ENCODE data around the gene ERVK3-1. TPM values are rescaled to one million over a fixed set of nuclear protein-coding genes. Genes with fewer than 3 reads are reported as not detected.
"Not testable (repeated sequence)": the region's sequence is repeated elsewhere in the genome, so short reads cannot be mapped to it uniquely, and the experiment has no call there.

The ERVK3-1 gene
- total RNA-seq, 1 donor from 2014 or later: 32.2 TPM

- peak; percentile 35 for DNase-seq (ENCODE audit: low spot score)
Measured at GRCh38 chr19:58346961-58347929, 42.1 kb downstream of the ERVK3-1 start.

- not testable (repeated sequence) for DNase-seq (ENCODE audit: low spot score)
Measured at GRCh38 chr19:58348080-58348479, 42.9 kb downstream of the ERVK3-1 start.

GRCh38 chr19:58349590-58349989 is 44.4 kb downstream of the ERVK3-1 start:
- DNase-seq (ENCODE audit: low spot score): no peak

GRCh38 chr19:58350001-58350861 is 45.1 kb downstream of the ERVK3-1 start:
- no peak for DNase-seq (ENCODE audit: low spot score)

GRCh38 chr19:58350871-58351557 is 45.8 kb downstream of the ERVK3-1 start:
- DNase-seq (ENCODE audit: low spot score): no peak

GRCh38 chr19:58351558-58351878 is 46.3 kb downstream of the ERVK3-1 start:
- no peak for DNase-seq (ENCODE audit: low spot score)

- no peak for DNase-seq (ENCODE audit: low spot score)
Measured at GRCh38 chr19:58351990-58352755, 47.0 kb downstream of the ERVK3-1 start.

GRCh38 chr19:58352760-58353671 is 47.8 kb downstream of the ERVK3-1 start, which contains the start of gene A1BG:
Gene A1BG (minus strand): TSS chr19:58353492. CDS start chr19:58353437, 55 bp downstream.
- no peak for DNase-seq (ENCODE audit: low spot score)

GRCh38 chr19:58353717-58354477 is 48.7 kb downstream of the ERVK3-1 start:
- no peak for DNase-seq (ENCODE audit: low spot score)

GRCh38 chr19:58354478-58355030 is 49.4 kb downstream of the ERVK3-1 start:
- DNase-seq (ENCODE audit: low spot score): no peak

- no peak for DNase-seq (ENCODE audit: low spot score)
Measured at GRCh38 chr19:58355215-58355796, 50.1 kb downstream of the ERVK3-1 start.

- no peak for DNase-seq (ENCODE audit: low spot score)
Measured at GRCh38 chr19:58355908-58356765, 51.0 kb downstream of the ERVK3-1 start.

- no peak for DNase-seq (ENCODE audit: low spot score)
Measured at GRCh38 chr19:58356766-58357480, 51.7 kb downstream of the ERVK3-1 start.

GRCh38 chr19:58357481-58358145 is 52.4 kb downstream of the ERVK3-1 start:
- no peak for DNase-seq (ENCODE audit: low spot score)

- DNase-seq (ENCODE audit: low spot score): no peak
Measured at GRCh38 chr19:58361900-58362271, 56.7 kb downstream of the ERVK3-1 start.

- DNase-seq (ENCODE audit: low spot score): peak; percentile 98
Measured at GRCh38 chr19:58362272-58362994, 57.3 kb downstream of the ERVK3-1 start, which contains the start of gene ZNF497. Gene ZNF497 (minus strand): TSS chr19:58362751. CDS start chr19:58357635, 5,116 bp downstream.
